ENCODE results near the gene CCDC57. TPM values are rescaled to one million over a fixed set of nuclear protein-coding genes. Genes with fewer than 3 reads are reported as not detected.
A peak's percentile ranks its signal among the peaks of the same experiment; 100 is the strongest.

Gene CCDC57
- total RNA-seq, 1 donor from 2014 or later: 56.6 TPM

GRCh38 chr17:82247856-82248671 lies 35.4 kb upstream of the CCDC57 start:
- H3K4me1 Mint-ChIP-seq: peaks cover 13% of the 10 kb centered on the region
- H3K9me3 Mint-ChIP-seq: no peaks in the 10 kb centered on the region
- TF ChIP-seq CTCF (IDR thresholded peaks at IDR 0.05): no peak
- ChIA-PET CTCF (no interaction called here), POLR2A (interaction anchor here (1.3 kb wide), 1 partner anchor 73 kb away, joined by 4 read pairs; no protein-coding TSS in a partner anchor)
- peaks cover 91% of the 10 kb centered on the region for H3K36me3 Mint-ChIP-seq (ENCODE audit: low read depth)
- DNase-seq (no peak), ATAC-seq (ENCODE audit: low read depth) (no peak)
- no peak overlapping the region for H3K4me3 Mint-ChIP-seq
- H3K27me3 Mint-ChIP-seq: no peaks in the 10 kb centered on the region
- intact Hi-C loops (cut with micrococcal nuclease): no loop called here
- H3K27ac Mint-ChIP-seq: no peak overlapping the region

DNA sequence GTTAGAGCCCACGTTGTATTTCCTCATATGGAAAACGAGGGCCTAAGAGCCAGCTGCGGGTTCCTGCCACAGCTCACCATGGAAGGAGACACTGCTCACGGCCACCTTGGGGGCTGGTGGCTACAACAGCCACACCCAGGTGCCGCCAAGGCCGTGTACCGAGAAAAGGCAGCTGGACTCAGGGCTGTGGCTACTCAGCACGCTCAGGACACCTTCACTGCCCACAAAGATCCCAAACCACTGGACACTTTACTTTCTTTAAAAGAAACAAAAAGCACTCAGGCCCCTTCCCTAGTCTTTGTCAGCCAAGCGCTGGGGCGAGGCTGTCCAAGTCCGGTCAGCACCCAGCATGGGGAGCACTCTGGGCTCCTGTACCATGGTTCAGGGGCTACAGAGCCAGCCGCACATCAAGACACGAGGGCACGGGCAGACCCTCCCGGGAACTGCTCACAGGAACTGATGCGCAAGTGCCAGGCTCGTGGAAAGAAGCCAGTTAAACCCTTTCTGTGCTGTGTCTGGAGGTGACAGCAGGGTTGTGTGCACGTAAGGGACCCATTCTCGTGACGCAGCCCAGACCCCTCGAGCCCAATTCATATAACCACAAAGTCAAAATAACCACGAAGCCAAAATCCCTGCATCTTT lies 34.7 kb upstream of the CCDC57 start:
- peaks cover 13% of the 10 kb centered on the region for H3K4me1 Mint-ChIP-seq
- intact Hi-C loops (cut with micrococcal nuclease): no loop called here
- H3K36me3 Mint-ChIP-seq (ENCODE audit: low read depth): peaks cover 89% of the 10 kb centered on the region
- H3K4me3 Mint-ChIP-seq: no peak overlapping the region
- H3K9me3 Mint-ChIP-seq: no peaks in the 10 kb centered on the region
- no peak for TF ChIP-seq CTCF (IDR thresholded peaks at IDR 0.05)
- POLR2A ChIA-PET: interaction anchor here (1.3 to 1.5 kb wide), 3 partner anchors 8 to 74 kb away, joined by 3 to 4 read pairs (median 4); no protein-coding TSS in a partner anchor
- ATAC-seq (ENCODE audit: low read depth): no peak
- H3K27me3 Mint-ChIP-seq: no peaks in the 10 kb centered on the region
- CTCF ChIA-PET: no interaction called here
- H3K27ac Mint-ChIP-seq: peak overlapping the region; percentile 59
- no peak for DNase-seq

DNA sequence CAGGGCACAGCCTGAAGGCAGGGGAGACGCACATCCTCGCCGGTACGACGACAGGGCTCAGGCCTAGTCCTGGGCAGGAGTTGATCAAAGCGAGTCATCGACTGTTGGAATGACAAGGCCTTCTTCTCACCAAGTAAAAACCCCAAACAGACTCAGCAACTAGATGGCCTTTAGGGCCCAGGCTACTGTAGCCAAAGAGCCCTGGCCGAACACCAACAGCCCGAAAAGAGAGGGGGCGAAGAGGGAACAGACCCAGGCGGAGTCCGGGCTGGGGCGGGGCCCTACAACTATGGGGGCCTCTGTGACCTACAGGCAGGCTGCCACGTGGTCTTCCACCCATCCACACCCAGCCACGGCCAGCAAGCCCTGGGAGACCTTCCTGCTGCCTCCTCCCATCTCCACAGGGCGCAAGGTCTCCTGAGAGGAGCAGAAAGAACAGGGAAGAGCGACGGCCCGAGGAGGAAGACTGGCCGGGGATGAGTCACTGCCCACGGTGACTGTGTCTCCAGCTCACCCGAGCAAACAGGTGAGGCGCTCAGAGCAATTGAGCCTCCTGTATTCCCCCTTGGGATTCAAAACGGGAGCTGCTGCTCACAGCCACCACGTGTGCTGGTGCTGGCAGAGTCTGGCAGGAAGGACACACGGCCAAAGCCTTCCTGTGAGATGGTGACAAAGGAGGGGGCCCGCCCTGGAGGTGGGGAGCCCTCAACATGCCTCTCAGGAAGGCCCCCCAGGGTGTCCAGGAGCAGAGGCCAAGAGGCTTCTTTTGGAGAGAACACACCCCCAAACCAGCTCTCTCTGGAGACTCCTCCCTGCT lies 33.9 kb upstream of the CCDC57 start:
- POLR2A ChIA-PET: interaction anchor here (0.5 to 1.5 kb wide), 4 partner anchors 9 to 75 kb away, joined by 3 to 4 read pairs (median 4); no protein-coding TSS in a partner anchor
- TF ChIP-seq CTCF (IDR thresholded peaks at IDR 0.05): no peak

GRCh38 chr17:82246040-82246364 lies 33.4 kb upstream of the CCDC57 start:
- DNase-seq: no peak
- Mint-ChIP-seq H3K4me1 (peaks cover 20% of the 10 kb centered on the region), H3K4me3 (no peak overlapping the region), H3K36me3 (ENCODE audit: low read depth) (peaks cover 78% of the 10 kb centered on the region), H3K27ac (no peak overlapping the region), H3K9me3 (no peaks in the 10 kb centered on the region), H3K27me3 (no peaks in the 10 kb centered on the region)
- TF ChIP-seq CTCF (IDR thresholded peaks at IDR 0.05): no peak
- intact Hi-C loops (cut with micrococcal nuclease): no loop called here
- POLR2A ChIA-PET: interaction anchor here (1.5 kb wide), 1 partner anchor 9 kb away, joined by 4 read pairs; no protein-coding TSS in a partner anchor
- CTCF ChIA-PET: no interaction called here
- ATAC-seq (ENCODE audit: low read depth): no peak

More for the DNA sequence above, 33.9 kb upstream of the CCDC57 start:
- no peak overlapping the region for H3K4me3 Mint-ChIP-seq
- CTCF ChIA-PET: no interaction called here
- H3K9me3 Mint-ChIP-seq: no peaks in the 10 kb centered on the region
- DNase-seq: no peak
- H3K36me3 Mint-ChIP-seq (ENCODE audit: low read depth): peaks cover 83% of the 10 kb centered on the region
- intact Hi-C loops (cut with micrococcal nuclease): no loop called here
- peak overlapping the region; percentile 59 for H3K27ac Mint-ChIP-seq
- H3K4me1 Mint-ChIP-seq: peaks cover 15% of the 10 kb centered on the region
- H3K27me3 Mint-ChIP-seq: no peaks in the 10 kb centered on the region
- ATAC-seq (ENCODE audit: low read depth): peak; percentile 72

Measured in activated B cell treated with CpG ODN at 0.5 μM for 24 hours (primary cell).